ENCODE results near the gene HOXA10. TPM values are rescaled to one million over a fixed set of nuclear protein-coding genes. Genes with fewer than 3 reads are reported as not detected.

HOXA10 gene
- total and polyA plus RNA-seq, 11 donors: 0.06 to 0.36 (median 0.18) TPM; not detected in 8

DNA sequence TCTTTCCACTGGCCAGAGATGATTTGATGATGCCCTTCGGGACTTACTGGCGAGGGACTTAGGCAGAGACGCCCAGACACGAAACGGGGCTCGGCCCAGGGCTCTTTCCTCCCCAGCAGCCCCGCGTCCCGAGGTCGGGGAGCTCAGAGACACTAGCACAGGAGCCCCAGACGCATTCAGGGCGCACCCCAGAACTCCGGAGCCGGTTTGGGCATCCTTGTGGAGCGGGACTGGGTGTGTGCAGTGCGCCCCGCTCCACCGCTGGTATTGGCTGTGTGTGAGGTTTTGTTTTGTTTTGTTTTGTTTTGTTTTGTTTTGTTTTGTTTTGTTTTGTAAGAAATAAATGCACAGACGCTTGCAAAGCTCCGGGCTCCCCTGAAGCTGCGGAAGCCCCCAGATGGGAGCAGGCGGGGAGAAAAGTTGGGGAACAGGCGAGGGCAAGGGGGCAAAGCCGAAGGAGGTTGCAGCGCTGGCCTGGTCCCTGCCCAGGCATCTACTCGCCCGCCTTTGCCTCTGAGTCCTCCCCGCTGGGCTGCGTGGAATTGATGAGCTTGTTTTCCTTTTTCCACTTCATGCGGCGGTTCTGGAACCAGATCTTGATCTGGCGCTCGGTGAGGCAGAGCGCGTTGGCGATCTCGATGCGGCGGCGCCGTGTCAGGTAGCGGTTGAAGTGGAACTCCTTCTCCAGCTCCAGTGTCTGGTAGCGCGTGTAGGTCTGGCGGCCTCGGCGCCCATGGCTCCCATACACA, 28.8 kb downstream of the HOXA10 start:
- no peak for TF ChIP-seq POLR2A (IDR thresholded peaks at IDR 0.05)
- TF ChIP-seq, protein P1, sequence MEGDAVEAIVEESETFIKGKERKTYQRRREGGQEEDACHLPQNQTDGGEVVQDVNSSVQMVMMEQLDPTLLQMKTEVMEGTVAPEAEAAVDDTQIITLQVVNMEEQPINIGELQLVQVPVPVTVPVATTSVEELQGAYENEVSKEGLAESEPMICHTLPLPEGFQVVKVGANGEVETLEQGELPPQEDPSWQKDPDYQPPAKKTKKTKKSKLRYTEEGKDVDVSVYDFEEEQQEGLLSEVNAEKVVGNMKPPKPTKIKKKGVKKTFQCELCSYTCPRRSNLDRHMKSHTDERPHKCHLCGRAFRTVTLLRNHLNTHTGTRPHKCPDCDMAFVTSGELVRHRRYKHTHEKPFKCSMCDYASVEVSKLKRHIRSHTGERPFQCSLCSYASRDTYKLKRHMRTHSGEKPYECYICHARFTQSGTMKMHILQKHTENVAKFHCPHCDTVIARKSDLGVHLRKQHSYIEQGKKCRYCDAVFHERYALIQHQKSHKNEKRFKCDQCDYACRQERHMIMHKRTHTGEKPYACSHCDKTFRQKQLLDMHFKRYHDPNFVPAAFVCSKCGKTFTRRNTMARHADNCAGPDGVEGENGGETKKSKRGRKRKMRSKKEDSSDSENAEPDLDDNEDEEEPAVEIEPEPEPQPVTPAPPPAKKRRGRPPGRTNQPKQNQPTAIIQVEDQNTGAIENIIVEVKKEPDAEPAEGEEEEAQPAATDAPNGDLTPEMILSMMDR (IDR thresholded peaks at IDR 0.05): no peak

DNA sequence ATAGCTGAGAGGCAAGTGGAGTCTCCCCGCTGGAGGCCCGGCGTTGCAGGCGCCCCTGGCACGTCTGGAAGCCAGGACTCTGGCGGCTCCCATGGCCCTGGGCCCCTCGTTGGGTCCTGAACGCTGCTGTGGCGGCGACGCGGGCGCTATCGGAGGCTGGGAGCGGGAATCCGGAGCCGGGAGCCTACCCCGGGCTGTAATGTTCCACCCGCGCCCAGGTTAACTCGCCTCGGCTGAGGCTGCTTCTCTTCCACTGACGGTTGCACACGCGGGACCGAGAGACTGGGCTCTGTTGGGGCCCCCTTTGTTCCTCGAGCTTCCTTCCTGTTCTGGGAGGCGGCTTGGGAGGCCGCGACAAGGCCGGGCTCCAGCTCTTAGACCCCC, 29.3 kb downstream of the HOXA10 start:
- ATAC-seq (no peak), DNase-seq (peak in 1 of 5 donors; percentile 50)
- intact Hi-C loops (cut with DNase I): loop anchor here in 3 of 10 donors (5.0 kb wide), 3 partner anchors 287 to 462 kb away; no protein-coding TSS in a partner anchor
- WGBS, 4 donors: 10 to 20% (median 15%) methylated on average over 11 to 31 of the region's 31 CpGs
- H3K4me3 ChIP-seq: no peak overlapping the region
- H3K27ac ChIP-seq: peak overlapping the region in 1 of 12 donors; percentile 61
- peaks cover 83 to 100% (median 98%) of the 10 kb centered on the region in 9 donors for H3K27me3 ChIP-seq
- H3K36me3 ChIP-seq: no peaks in the 10 kb centered on the region
- H3K9me3 ChIP-seq: no peaks in the 10 kb centered on the region
- TF ChIP-seq, protein P1 (IDR thresholded peaks at IDR 0.05): no peak
- no peak for TF ChIP-seq POLR2A (IDR thresholded peaks at IDR 0.05)
- peaks cover 0 to 52% (median 14%) of the 10 kb centered on the region in 12 donors for H3K4me1 ChIP-seq

More for the DNA sequence above, 28.8 kb downstream of the HOXA10 start:
- Histone ChIP-seq H3K27ac (no peak overlapping the region), H3K36me3 (no peaks in the 10 kb centered on the region), H3K4me1 (peaks cover 0 to 53% (median 14%) of the 10 kb centered on the region in 12 donors), H3K9me3 (no peaks in the 10 kb centered on the region), H3K4me3 (peak overlapping the region in 1 of 12 donors; percentile 2), H3K27me3 (peaks cover 82 to 100% (median 98%) of the 10 kb centered on the region in 9 donors)
- ATAC-seq: no peak
- WGBS, 4 donors: 20 to 44% (median 28%) methylated on average over 47 of the region's 47 CpGs
- DNase-seq: no peak
- intact Hi-C loops (cut with DNase I): no loop called here

DNA sequence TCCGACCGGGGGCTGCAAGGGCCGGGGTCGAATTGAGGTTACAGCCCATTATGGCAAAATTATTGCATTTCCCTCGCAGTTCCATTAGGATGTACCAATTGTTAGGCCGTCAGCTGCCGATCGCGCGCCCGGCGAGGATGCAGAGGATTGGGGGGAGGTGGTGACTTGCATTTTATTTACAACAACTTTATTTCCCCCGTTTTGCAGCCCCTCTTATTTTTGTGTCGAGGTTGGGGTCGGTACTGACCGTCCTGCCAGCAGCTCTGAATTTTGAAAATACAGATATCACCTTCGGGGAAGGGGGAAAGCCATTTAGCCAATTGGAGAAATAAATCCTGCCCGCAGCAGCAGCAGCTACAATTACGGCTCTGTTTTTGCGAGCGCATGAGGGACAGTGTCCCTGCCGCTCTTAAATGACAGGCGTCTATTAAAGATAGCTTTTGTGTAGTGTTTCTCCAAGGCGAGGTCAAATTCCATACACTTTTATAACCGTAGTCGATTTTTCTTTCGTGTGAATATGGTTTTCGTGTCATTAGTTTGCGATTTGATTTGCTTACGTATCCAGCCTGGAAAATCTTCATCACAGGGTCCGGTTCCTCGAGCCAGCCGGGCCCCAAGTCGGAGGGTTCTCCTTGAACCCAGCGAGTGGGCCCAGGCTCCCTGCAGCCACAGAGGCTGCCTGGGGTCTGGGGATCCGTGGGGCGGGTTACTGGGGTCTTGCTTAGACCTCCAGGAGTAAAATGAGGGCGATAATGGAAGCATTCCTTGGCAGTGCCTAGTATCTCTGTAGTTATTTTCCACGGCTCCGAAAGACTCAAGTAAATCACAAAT, 30.0 kb downstream of the HOXA10 start:
- Histone ChIP-seq H3K4me3 (peak overlapping the region in 6 of 12 donors; percentile 40 to 69 (median 50)), H3K9me3 (no peaks in the 10 kb centered on the region), H3K4me1 (peaks cover 0 to 57% (median 14%) of the 10 kb centered on the region in 12 donors), H3K27me3 (peaks cover 85 to 100% (median 99%) of the 10 kb centered on the region in 9 donors), H3K36me3 (no peaks in the 10 kb centered on the region), H3K27ac (peak overlapping the region in 1 of 12 donors; percentile 61)
- DNase-seq (no peak), ATAC-seq (no peak)
- intact Hi-C loops (cut with DNase I): loop anchor here in 3 of 10 donors (5.0 kb wide), 3 partner anchors 287 to 462 kb away; no protein-coding TSS in a partner anchor
- TF ChIP-seq, protein P1 (IDR thresholded peaks at IDR 0.05): no peak
- TF ChIP-seq POLR2A (IDR thresholded peaks at IDR 0.05): no peak
- 16 to 33% (median 24%) methylated on average over 39 to 40 of the region's 40 CpGs for WGBS, 4 donors

All from heart left ventricle (tissue), 16 donors.